Naive thymus-derived CD8-positive, alpha-beta T cell (primary cell): Measurements from ENCODE around the gene GRIA1. TPM values are rescaled to one million over a fixed set of nuclear protein-coding genes. Genes with fewer than 3 reads are reported as not detected.

ENCODE experiments used
- ATAC-seq, 2 donors: fragments of 150-1000 bp; cut with Tn5 transposase in 1 of 2; sonication (Bioruptor Pico), chemical (Tn5 transposase) in 1 of 2; 1 replicate in 1 of 2; 2 replicates in 1 of 2; pipeline ENCODE4 v1.10.0; 2021; ENCODE audit warnings: mild to moderate bottlenecking in 2 of 2, moderate library complexity in 2 of 2
- POLR2A ChIA-PET: fragments of 350-600 bp; sonication (Branson Sonifier 250); formaldehyde crosslinking; loops from one replicate; lab custom pipeline; 2021; ENCODE audit warnings: antibody characterized with exemption; lab: Charles Lee
- DNase-seq, 10 donors: peaks; one replicate each; pipeline versions ENCODE4 v3.0.0 to v3.0.0-alpha.2; 2020 to 2022
- H3K27ac Mint-ChIP-seq, 10 donors: one replicate each; pipeline ENCODE4 v1.8.0; 2020 to 2022; ENCODE audit warnings: mild to moderate bottlenecking in 10 of 10, mixed read lengths in 10 of 10, moderate library complexity in 4 of 10, inconsistent platforms in 1 of 10
- H3K27me3 Mint-ChIP-seq, 5 donors: one replicate each; pipeline ENCODE4 v1.8.0; 2021 to 2022; ENCODE audit warnings: mixed read lengths in 5 of 5
- H3K36me3 Mint-ChIP-seq, 3 donors: one replicate each; pipeline ENCODE4 v1.8.0; 2020 to 2022; ENCODE audit warnings: mixed read lengths in 3 of 3, mild to moderate bottlenecking in 2 of 3, inconsistent platforms in 1 of 3
- H3K4me1 Mint-ChIP-seq, 4 donors: one replicate each; pipeline ENCODE4 v1.8.0; 2021 to 2022; ENCODE audit warnings: mixed read lengths in 4 of 4
- H3K4me3 Mint-ChIP-seq, 10 donors: one replicate each; pipeline ENCODE4 v1.8.0; 2020 to 2022; ENCODE audit warnings: mild to moderate bottlenecking in 10 of 10, mixed read lengths in 10 of 10, moderate library complexity in 6 of 10, inconsistent platforms in 1 of 10
- H3K9me3 Mint-ChIP-seq, 9 donors: one replicate each; pipeline ENCODE4 v1.8.0; 2020 to 2022; ENCODE audit warnings: mixed read lengths in 9 of 9, mild to moderate bottlenecking in 3 of 9, inconsistent platforms in 1 of 9, moderate library complexity in 1 of 9
- polyA plus RNA-seq, 3 donors: library from polyadenylated mRNA; unstranded; fragments of 300-500 nt; fragmentation: Illumina TruSeq; gene quantifications; one replicate each; pipeline ENCODE4 v1.2.3, GENCODE V29; 2021
- total RNA-seq, 8 experiments: library from RNA in 2 of 8; stranded (reverse) in 2 of 8; gene quantifications; one replicate each; pipeline ENCODE4 v1.2.3 and lab custom pipeline; 2021 to 2026

Gene GRIA1
- total and polyA plus RNA-seq, 5 experiments from 2014 or later, result not detected

DNA sequence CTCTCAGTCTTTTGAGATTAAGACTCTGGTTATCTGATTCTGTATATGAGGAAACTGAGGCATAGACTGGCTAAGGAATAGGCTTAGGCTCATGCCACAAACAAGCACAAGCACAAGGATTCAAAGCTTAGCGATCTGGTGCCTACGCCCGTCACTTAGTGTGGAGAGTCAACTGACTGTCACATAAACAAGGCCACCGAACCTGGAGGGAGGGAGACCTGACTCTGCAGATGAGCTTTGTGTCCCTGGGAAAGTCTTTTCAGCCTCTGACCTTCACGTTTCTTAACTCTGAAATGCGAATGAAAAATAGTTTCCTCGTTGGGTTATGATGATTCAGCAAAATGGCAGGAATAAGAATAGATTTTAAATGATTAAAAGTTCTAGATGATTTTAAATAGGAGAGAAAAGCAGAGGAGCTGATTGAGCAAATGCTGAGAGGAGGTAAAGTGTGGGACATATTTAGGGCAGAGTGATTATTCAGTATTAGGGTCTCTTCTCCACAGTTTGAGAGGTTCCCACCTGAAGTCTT, 135.4 kb downstream of the GRIA1 start:
- no peak overlapping the region for H3K4me3 Mint-ChIP-seq
- H3K36me3 Mint-ChIP-seq, result no peaks in the 10 kb centered on the region
- H3K27me3 Mint-ChIP-seq, result peaks cover 2 to 17% (median 6%) of the 10 kb centered on the region in 5 donors
- no peaks in the 10 kb centered on the region for H3K4me1 Mint-ChIP-seq
- no peak overlapping the region for H3K27ac Mint-ChIP-seq
- POLR2A ChIA-PET, result no interaction called here
- H3K9me3 Mint-ChIP-seq, result no peaks in the 10 kb centered on the region
- ATAC-seq (no peak), DNase-seq (no peak)

GRCh38 chr5:153626836-153627235, 136.4 kb downstream of the GRIA1 start:
- Mint-ChIP-seq H3K27ac (no peak overlapping the region), H3K36me3 (no peaks in the 10 kb centered on the region), H3K4me3 (no peak overlapping the region), H3K27me3 (peaks cover 2 to 23% (median 8%) of the 10 kb centered on the region in 5 donors), H3K9me3 (no peaks in the 10 kb centered on the region), H3K4me1 (no peaks in the 10 kb centered on the region)
- ATAC-seq (no peak), DNase-seq (no peak)
- POLR2A ChIA-PET, result no interaction called here

- POLR2A ChIA-PET, result no interaction called here
- ATAC-seq (no peak), DNase-seq (no peak)
- H3K4me1 Mint-ChIP-seq, result no peaks in the 10 kb centered on the region
- H3K4me3 Mint-ChIP-seq, result no peak overlapping the region
- peaks cover 0 to 2% (median 0%) of the 10 kb centered on the region in 9 donors for H3K9me3 Mint-ChIP-seq
- peaks cover 2 to 38% (median 14%) of the 10 kb centered on the region in 5 donors for H3K27me3 Mint-ChIP-seq
- H3K36me3 Mint-ChIP-seq, result no peaks in the 10 kb centered on the region
- H3K27ac Mint-ChIP-seq, result no peak overlapping the region
Observed at GRCh38 chr5:153629027-153629895, 138.8 kb downstream of the GRIA1 start.

DNA sequence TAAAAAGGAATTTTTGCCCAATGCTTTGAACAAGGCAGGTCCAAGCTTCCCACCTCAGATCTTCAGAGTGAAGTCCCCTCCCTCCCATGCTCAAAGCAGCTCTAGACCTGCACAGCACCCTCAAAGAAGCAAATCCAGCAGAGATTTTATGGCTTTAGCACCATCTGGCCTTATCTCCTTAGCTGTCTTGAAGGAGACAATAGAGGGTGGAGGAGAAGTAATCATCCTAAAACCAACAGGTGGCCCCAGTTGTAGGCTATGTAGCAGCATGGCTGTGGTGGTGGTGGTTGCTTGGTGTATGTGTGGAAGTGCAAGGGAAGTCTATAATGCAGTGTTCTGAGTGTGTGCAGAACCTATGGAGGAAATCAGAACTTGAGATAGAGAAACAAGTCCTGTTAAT, 140.1 kb downstream of the GRIA1 start:
- DNase-seq (no peak), ATAC-seq (no peak)
- Mint-ChIP-seq H3K9me3 (peaks cover 0 to 2% (median 0%) of the 10 kb centered on the region in 9 donors), H3K36me3 (no peaks in the 10 kb centered on the region), H3K27me3 (peaks cover 0 to 26% (median 7%) of the 10 kb centered on the region in 5 donors), H3K4me3 (no peak overlapping the region), H3K4me1 (no peaks in the 10 kb centered on the region), H3K27ac (no peak overlapping the region)
- POLR2A ChIA-PET, result no interaction called here

DNA sequence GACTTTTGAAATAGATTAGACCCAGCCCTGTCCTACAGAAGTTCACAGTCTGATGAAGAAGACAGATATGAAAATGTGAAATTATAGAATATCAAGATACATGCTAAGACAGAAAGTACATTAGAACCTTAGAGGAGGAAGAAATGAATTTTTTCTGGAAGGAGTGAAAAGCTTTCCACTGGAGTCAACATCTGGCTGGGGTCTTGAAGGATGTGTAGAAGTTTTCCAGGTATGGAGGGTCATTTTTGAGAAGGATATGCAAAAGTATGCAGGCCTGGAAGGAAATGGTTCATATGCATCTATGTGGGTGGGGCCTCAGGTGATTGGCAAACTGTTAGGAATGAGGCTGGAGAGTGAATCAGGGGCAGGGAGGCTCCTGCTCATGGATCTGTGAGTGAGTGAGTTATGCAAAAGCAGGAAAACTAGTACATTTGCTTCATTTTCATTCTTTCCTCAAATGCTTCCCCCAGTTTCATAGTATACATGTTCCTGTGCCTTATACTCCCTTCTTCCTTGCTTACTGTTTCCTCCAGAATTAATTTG, 142.3 kb downstream of the GRIA1 start:
- Mint-ChIP-seq H3K36me3 (no peaks in the 10 kb centered on the region), H3K4me3 (no peak overlapping the region), H3K9me3 (peaks cover 0 to 2% (median 0%) of the 10 kb centered on the region in 9 donors), H3K27ac (no peak overlapping the region), H3K4me1 (no peaks in the 10 kb centered on the region), H3K27me3 (peaks cover 0 to 26% (median 7%) of the 10 kb centered on the region in 5 donors)
- POLR2A ChIA-PET, result no interaction called here
- ATAC-seq (no peak), DNase-seq (no peak)

DNA sequence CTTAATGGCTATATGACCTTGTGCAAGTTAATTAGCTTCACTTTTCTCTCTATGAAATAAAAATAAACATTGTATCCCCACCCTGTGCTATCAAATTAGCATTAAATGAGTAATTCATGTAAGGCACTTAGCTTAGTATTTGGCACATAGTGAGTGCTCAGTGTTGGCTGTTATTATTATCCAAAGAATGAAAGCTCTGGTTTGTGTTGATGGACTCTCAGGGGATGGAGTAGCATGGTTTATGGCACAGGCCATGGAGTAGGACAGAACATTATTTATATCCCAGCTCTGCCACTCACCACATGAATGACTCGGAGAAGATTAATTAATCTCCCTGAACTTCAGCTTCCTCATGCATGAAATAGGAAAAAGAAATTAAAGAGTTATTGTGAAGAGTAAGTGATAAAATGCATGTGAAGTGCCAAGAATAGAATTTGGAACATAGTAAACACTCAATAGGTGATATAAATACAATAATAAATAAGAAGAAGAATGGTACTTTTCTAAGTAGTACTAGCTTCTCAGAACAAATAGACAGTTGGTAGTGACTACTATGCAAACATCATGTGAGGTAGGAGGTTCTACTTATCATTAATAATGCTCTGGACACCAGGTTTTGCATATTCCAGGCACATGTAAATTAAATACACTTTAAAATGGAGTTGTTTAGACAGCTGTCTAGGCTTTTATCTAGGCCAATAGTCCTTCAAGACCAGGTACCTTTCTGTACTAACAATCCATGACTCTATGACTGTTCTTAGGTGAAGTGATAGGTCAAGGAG, 146.4 kb downstream of the GRIA1 start:
- peaks cover 0 to 19% (median 9%) of the 10 kb centered on the region in 5 donors for H3K27me3 Mint-ChIP-seq
- H3K4me3 Mint-ChIP-seq, result no peak overlapping the region
- H3K4me1 Mint-ChIP-seq, result no peaks in the 10 kb centered on the region
- H3K9me3 Mint-ChIP-seq, result peaks cover 0 to 2% (median 0%) of the 10 kb centered on the region in 9 donors
- DNase-seq (no peak), ATAC-seq (no peak)
- no peak overlapping the region for H3K27ac Mint-ChIP-seq
- POLR2A ChIA-PET, result no interaction called here
- no peaks in the 10 kb centered on the region for H3K36me3 Mint-ChIP-seq

- POLR2A ChIA-PET, result no interaction called here
- Mint-ChIP-seq H3K27me3 (peaks cover 0 to 9% (median 3%) of the 10 kb centered on the region in 5 donors), H3K9me3 (peaks cover 0 to 2% (median 0%) of the 10 kb centered on the region in 9 donors), H3K4me3 (no peak overlapping the region), H3K36me3 (no peaks in the 10 kb centered on the region), H3K27ac (peak overlapping the region in 1 of 10 donors; percentile 87), H3K4me1 (no peaks in the 10 kb centered on the region)
- no peak for DNase-seq
- no peak for ATAC-seq
Observed at GRCh38 chr5:153640293-153640692, 149.8 kb downstream of the GRIA1 start.

DNA sequence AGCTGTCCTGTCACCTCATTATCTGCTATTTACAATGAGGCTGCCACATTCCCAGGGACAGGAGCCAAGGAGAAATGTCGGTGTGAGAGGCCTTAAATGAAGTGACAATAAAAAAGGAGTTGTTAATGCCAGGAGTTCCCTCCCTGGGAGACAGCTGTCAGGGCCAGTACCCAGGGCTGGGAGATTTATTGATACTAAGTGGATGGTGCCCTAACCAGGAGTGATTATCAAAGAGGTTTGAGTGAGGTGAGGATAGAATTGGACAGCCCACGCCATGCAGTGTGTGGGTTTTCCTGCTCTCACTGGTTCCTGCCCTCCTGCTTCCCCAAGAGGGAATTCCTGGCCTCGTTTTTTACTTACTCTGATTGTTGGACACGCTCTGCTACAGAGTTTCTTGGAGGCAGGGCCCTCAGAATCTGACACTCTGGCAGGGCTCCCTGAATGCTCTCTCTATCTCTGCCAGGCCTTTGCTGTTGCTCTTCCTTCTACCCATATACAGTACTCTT, 150.8 kb downstream of the GRIA1 start:
- Mint-ChIP-seq H3K4me3 (no peak overlapping the region), H3K27me3 (peaks cover 0 to 9% (median 3%) of the 10 kb centered on the region in 5 donors), H3K36me3 (no peaks in the 10 kb centered on the region), H3K4me1 (no peaks in the 10 kb centered on the region), H3K9me3 (peaks cover 0 to 2% (median 0%) of the 10 kb centered on the region in 9 donors), H3K27ac (no peak overlapping the region)
- POLR2A ChIA-PET, result no interaction called here
- ATAC-seq (no peak), DNase-seq (no peak)

GRCh38 chr5:153654504-153655200, 164.2 kb downstream of the GRIA1 start:
- Mint-ChIP-seq H3K4me3 (no peak overlapping the region), H3K27me3 (peaks cover 0 to 5% (median 0%) of the 10 kb centered on the region in 5 donors), H3K9me3 (peaks cover 0 to 6% (median 0%) of the 10 kb centered on the region in 9 donors), H3K4me1 (no peaks in the 10 kb centered on the region), H3K27ac (no peak overlapping the region), H3K36me3 (no peaks in the 10 kb centered on the region)
- DNase-seq (no peak), ATAC-seq (no peak)
- POLR2A ChIA-PET, result no interaction called here

DNA sequence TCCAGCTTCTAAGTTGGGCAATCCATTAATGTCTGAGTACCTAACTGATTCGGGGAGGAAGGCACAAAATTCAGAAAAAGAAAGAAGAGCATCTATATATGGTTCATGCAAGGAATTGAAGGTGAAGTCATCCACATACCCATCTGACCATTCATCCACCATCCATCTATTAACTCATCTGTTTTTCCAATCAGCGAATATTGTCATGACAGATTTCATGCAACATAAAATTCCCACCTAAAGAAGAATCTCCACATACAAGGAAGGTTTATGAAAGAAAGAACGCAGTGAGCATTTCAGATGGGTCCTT, 164.7 kb downstream of the GRIA1 start:
- Mint-ChIP-seq H3K9me3 (peaks cover 0 to 4% (median 0%) of the 10 kb centered on the region in 9 donors), H3K27ac (no peak overlapping the region), H3K4me1 (no peaks in the 10 kb centered on the region), H3K4me3 (no peak overlapping the region), H3K27me3 (peaks cover 0 to 2% (median 0%) of the 10 kb centered on the region in 5 donors), H3K36me3 (no peaks in the 10 kb centered on the region)
- POLR2A ChIA-PET, result no interaction called here
- ATAC-seq (no peak), DNase-seq (no peak)

DNA sequence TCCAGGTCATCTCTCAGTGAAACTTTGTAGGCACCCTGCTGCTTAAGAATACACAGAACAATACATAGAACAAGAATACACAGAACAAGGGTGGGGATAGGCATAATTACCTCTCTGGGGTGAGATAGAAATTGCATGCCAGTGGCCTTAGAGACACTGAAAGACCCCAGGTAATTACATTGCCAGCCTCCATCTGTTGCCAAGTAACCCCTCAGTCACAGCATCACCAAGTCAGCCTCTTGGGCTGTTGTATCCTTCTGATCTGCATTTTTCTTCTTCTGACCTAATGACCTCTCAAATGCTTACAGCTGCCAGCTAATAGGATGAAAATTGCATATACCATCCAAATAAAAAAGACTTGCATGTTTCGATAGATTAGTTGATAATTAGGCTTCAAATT, 167.7 kb downstream of the GRIA1 start:
- no peaks in the 10 kb centered on the region for H3K4me1 Mint-ChIP-seq
- no peak overlapping the region for H3K4me3 Mint-ChIP-seq
- ATAC-seq (no peak), DNase-seq (no peak)
- H3K9me3 Mint-ChIP-seq, result peaks cover 0 to 4% (median 0%) of the 10 kb centered on the region in 9 donors
- peaks cover 0 to 1% (median 0%) of the 10 kb centered on the region in 5 donors for H3K27me3 Mint-ChIP-seq
- H3K36me3 Mint-ChIP-seq, result no peaks in the 10 kb centered on the region
- no peak overlapping the region for H3K27ac Mint-ChIP-seq
- POLR2A ChIA-PET, result no interaction called here

DNA sequence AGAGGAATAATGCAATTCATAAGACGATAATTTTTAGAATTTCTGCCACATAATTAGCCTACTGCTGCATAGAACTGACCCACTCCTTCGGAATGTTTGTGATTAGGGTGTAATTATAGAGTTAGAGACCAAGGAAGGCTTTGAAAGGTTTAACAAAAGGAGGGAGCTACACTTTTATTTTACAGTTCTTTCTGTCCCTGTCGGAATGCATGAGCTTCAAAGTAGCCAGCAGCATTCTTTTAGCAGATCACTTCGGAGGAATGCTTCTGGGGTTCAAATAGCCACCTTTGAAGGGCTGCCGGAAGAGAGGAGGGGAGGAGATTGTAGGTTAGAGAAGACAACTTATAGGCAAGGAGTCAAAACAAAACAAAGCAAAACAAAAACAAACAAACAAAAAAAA, 168.1 kb downstream of the GRIA1 start:
- no peaks in the 10 kb centered on the region for H3K4me1 Mint-ChIP-seq
- no peak overlapping the region for H3K27ac Mint-ChIP-seq
- ATAC-seq (no peak), DNase-seq (no peak)
- no peak overlapping the region for H3K4me3 Mint-ChIP-seq
- peaks cover 0 to 1% (median 0%) of the 10 kb centered on the region in 5 donors for H3K27me3 Mint-ChIP-seq
- H3K9me3 Mint-ChIP-seq, result peaks cover 0 to 4% (median 0%) of the 10 kb centered on the region in 9 donors
- POLR2A ChIA-PET, result no interaction called here
- H3K36me3 Mint-ChIP-seq, result no peaks in the 10 kb centered on the region
